Spinal cord (tissue), 10 donors: Measurements from ENCODE around the gene ABCE1. TPM values are rescaled to one million over a fixed set of nuclear protein-coding genes. Genes with fewer than 3 reads are reported as not detected.

Source experiments
- DNase-seq, 6 donors: peaks; one replicate each; pipeline versions ENCODE4 v3.0.0 to v3.0.0-alpha.2; 2013 to 2015; ENCODE audit warnings: low spot score in 6 of 6, low read depth in 4 of 6
- H3K27ac ChIP-seq: one replicate; pipeline ENCODE4 v1.5.1; 2013; ENCODE audit warnings: low read depth, low read length, control low read depth
- H3K27me3 ChIP-seq: one replicate; pipeline ENCODE4 v1.6.1; 2013; ENCODE audit warnings: low read length; ENCODE audit not compliant: control insufficient read depth, insufficient read depth
- H3K36me3 ChIP-seq: one replicate; pipeline ENCODE4 v1.6.1; 2013; ENCODE audit warnings: low read length; ENCODE audit not compliant: control insufficient read depth, insufficient read depth
- H3K4me1 ChIP-seq: one replicate; pipeline ENCODE4 v1.6.1; 2013; ENCODE audit warnings: low read length; ENCODE audit not compliant: control insufficient read depth, insufficient read depth
- H3K4me3 ChIP-seq: one replicate; pipeline ENCODE4 v1.5.1; 2013; ENCODE audit warnings: low read depth, low read length, control low read depth
- H3K9me3 ChIP-seq: one replicate; pipeline ENCODE4 v1.6.1; 2013; ENCODE audit warnings: low read length; ENCODE audit not compliant: control insufficient read depth, insufficient read depth
- WGBS: methylation state at CpG from one replicate; pipeline ENCODE4 v1.1.5; 2013; ENCODE audit warnings: missing lambda C conversion rate; ENCODE audit not compliant: insufficient coverage; 5-methylcytosine and 5-hydroxymethylcytosine counted together
- polyA plus RNA-seq, 2 donors: library from polyadenylated mRNA; unstranded; fragments of 120-200 nt; gene quantifications; one replicate each; pipeline ENCODE4 v1.2.1, GENCODE V29; 2013; ENCODE audit not compliant: insufficient read length in 2 of 2
- small RNA-seq: library from RNA; depleted of rRNA; stranded (forward); fragments of <200 nt; gene quantifications from one replicate; pipeline ENCODE3, GENCODE V24; 2014; ENCODE audit warnings: low replicate concordance
- total RNA-seq, 2 donors: library from RNA; depleted of rRNA in 1 of 2; stranded (reverse); fragments of 120-200 nt in 1 of 2; fragments of >200 nt in 1 of 2; gene quantifications; one replicate each; pipeline versions ENCODE4 v1.2.3 to v1.2.4, GENCODE V29; 2013 to 2014
- donor health status: healthy.

Gene ABCE1
- total and polyA plus RNA-seq, 4 donors: 50.4 to 117 (median 74.0) TPM

DNA sequence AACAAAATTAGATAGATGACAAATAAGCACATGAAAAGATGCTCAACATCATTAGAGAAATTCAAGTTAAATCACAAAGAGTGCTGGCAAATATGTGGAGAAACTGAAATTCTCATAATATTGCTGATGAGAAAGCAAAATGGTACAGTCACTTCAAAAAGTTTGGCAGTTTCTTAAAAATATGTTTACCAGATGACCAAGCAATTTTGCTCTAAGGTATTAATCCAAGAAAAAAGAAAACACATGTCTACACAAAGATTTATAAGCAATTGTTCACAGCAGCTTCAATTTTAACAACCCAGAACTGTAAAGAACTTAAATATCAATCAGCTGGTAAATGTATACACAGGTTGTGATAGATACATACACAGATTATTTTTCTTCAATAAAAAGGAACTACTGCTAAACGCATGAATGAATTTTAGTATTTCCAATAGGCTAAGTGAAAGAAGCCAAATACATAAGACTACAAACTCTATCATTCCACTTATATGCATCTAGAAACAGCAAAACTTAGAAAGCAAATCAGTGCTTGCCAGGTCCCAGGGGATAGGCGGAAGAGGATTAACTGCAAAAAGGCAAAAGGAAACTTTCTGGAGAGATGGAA lies 70.6 kb downstream of the ABCE1 start:
- Histone ChIP-seq H3K27me3 (no peaks in the 10 kb centered on the region), H3K9me3 (no peaks in the 10 kb centered on the region), H3K27ac (no peak overlapping the region), H3K4me3 (no peak overlapping the region), H3K36me3 (peaks cover 16% of the 10 kb centered on the region), H3K4me1 (no peaks in the 10 kb centered on the region)
- no peak for DNase-seq
- WGBS: 83% methylated on average over 1 of the region's 2 CpGs

DNA sequence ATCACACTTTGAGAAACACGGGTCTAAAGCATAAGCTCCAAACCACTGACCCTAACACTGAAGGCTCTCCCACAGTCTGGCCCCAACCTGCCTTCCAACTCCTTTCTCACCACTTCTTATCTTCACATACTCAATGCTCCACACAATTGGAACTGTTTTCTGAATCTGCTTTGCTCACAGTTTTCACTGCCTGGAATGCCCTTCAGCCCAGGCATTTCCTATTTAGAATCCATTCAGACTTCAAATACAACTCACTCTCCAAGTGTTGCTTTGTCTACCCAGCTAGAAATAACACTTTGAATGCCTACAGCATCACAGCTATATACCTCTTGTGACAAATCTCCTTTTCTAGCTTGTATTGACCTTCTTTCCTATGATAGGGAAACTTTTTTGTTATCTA lies 72.1 kb downstream of the ABCE1 start:
- Histone ChIP-seq H3K4me3 (no peak overlapping the region), H3K36me3 (peaks cover 21% of the 10 kb centered on the region), H3K27me3 (no peaks in the 10 kb centered on the region), H3K4me1 (no peaks in the 10 kb centered on the region), H3K27ac (no peak overlapping the region), H3K9me3 (no peaks in the 10 kb centered on the region)
- no peak for DNase-seq
- 100% methylated on average over 1 of the region's 1 CpG for WGBS

DNA sequence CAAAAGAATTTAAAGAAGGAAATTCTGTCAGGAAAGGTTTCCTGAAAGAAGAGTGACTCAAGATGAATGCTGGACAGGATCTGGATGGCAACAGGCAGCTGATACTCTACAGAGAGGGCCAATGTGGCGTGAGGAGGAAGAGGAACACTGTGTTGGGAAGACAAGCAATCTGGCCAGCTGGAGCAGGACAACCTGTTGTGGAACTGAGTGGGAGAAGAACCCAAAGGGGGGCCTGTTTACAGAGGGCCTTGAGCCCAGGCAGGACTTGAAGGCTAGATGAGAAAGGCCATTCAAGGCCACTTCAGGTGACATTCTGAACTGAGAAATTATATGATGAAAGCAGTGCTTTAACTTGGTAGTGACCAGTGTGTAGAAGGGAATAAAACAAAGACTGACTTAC lies 73.8 kb downstream of the ABCE1 start:
- Histone ChIP-seq H3K36me3 (peaks cover 19% of the 10 kb centered on the region), H3K4me3 (no peak overlapping the region)
- WGBS: 83% methylated on average over 1 of the region's 1 CpG

DNA sequence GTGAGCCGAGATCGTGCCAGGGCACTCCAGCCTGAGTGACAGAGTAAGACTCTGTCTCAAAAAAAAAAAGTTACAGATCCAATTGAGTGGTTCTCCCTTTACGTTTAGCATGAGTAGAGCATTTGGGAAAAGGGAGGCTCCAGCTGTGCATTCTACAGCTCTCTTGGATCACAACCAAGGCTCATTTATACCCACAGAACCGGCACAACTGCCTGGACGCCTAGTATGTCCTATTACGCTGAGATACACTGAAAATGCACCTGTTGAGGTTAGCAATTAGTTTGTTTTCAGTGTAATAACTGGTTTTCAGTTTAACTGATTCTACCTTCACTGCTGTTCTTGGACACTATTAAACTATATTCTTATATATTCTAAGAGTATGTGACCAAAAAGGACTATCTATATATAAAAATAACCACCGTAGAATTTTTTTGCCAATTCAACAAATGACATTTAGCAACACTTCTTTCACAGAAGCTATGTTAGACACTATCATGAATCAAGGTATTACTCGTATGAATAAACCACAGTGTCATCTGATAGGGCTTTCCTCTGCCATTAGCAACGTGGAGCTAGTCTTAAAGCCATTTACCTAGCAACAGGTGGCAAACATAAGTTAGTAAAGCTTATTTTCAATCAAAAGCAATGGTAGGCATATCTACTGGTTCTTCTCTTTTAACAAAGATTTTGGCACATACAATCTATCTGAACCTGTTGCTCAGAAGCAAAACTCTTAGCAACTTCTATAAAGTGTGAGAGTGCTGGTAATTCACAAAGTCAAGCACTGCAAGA lies 78.7 kb downstream of the ABCE1 start:
- no peak overlapping the region for H3K4me3 ChIP-seq
- H3K27me3 ChIP-seq: no peaks in the 10 kb centered on the region
- peaks cover 5% of the 10 kb centered on the region for H3K4me1 ChIP-seq
- H3K36me3 ChIP-seq: peaks cover 10% of the 10 kb centered on the region
- 77% methylated on average over 3 of the region's 9 CpGs for WGBS
- no peaks in the 10 kb centered on the region for H3K9me3 ChIP-seq
- DNase-seq: no peak
- no peak overlapping the region for H3K27ac ChIP-seq

More for the DNA sequence above, 73.8 kb downstream of the ABCE1 start:
- DNase-seq: no peak
- no peaks in the 10 kb centered on the region for H3K4me1 ChIP-seq
- no peaks in the 10 kb centered on the region for H3K27me3 ChIP-seq
- no peaks in the 10 kb centered on the region for H3K9me3 ChIP-seq
- H3K27ac ChIP-seq: no peak overlapping the region

DNA sequence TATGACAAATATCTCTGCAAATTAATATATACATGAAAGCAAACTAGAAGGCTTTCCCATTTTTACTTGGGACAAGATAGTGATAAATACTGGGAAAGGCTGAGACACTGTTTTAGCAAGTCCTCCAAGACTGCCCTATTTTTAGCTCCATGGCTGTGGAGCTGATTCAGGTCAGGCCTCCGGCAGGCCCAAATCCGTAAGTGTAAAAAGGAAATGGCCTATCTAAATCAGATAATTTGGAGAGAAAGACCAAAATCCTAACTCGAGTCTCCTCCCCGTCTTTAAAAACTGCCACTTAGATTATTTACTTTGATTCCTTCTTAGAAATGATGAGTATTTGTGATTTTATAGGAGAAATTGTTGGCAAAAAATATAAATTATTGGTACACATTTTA lies 79.4 kb downstream of the ABCE1 start:
- WGBS: no CpG with 5 or more reads among the region's 4 CpGs
- Histone ChIP-seq H3K4me3 (no peak overlapping the region), H3K9me3 (no peaks in the 10 kb centered on the region), H3K36me3 (peaks cover 10% of the 10 kb centered on the region), H3K27me3 (no peaks in the 10 kb centered on the region), H3K27ac (peak overlapping the region; percentile 4), H3K4me1 (peaks cover 5% of the 10 kb centered on the region)
- no peak for DNase-seq

DNA sequence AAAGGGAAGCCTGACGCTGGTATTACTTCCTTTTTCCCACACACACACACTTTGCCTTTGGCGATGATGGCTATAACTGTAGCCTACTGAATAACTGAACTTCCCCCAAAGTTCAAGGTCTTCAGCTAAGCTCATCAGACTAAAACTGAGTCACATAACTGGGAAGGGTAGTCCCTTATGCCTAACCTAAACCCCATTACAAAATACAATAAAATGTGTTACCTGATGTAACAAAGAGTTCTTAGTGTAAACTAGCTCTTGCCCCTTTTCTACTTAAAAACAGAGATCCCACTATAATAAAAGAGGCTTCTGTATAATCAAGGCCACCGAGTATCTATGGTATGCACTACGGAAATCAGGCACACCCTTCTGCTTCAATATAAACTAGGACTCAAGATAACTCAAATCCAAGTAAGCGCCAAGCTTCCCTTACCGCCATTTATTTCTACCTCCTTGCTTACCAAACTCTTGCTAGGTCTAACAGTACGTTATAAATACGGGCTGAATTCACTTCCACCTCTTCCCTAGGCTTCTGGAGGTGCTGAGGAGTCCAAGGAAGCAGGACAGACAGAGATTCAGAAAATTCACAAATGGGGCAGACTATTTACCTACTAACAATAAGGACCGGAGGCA lies 79.9 kb downstream of the ABCE1 start:
- DNase-seq: peak in 2 of 6 donors; percentile 6 to 14
- Histone ChIP-seq H3K27ac (peak overlapping the region; percentile 71), H3K4me1 (peaks cover 5% of the 10 kb centered on the region), H3K9me3 (no peaks in the 10 kb centered on the region), H3K4me3 (peak overlapping the region; percentile 71), H3K36me3 (peaks cover 9% of the 10 kb centered on the region), H3K27me3 (no peaks in the 10 kb centered on the region)
- WGBS: 23% methylated on average over 6 of the region's 9 CpGs

DNA sequence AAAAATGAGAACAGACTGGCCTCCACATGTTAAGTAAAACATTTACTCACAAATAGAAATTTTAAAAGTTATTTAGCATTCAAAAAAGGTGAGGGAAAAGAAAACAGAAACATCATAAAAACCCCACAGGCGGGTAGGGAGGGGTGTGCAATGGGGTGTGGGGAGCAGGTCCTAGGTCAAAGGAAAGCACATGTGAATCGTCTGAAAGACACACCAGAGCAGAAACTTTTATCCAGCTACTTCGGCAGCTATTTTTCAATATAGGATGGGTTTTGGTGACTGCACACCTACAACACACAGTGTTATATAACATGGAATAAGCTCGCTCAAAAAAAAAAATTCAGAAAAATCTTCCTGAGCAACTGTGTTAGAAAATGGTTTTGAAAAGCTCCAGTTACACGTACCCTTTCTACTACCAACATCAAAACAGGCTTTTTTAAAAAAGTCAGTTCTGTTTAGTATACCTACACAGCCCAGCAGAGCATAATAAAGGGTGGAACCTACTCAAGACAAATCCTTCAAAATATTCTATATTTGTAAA lies 80.7 kb downstream of the ABCE1 start:
- H3K27me3 ChIP-seq: no peaks in the 10 kb centered on the region
- H3K27ac ChIP-seq: peak overlapping the region; percentile 84
- H3K4me1 ChIP-seq: peaks cover 5% of the 10 kb centered on the region
- H3K4me3 ChIP-seq: peak overlapping the region; percentile 71
- no CpG with 5 or more reads among the region's 5 CpGs for WGBS
- no peaks in the 10 kb centered on the region for H3K9me3 ChIP-seq
- DNase-seq: no peak
- peaks cover 4% of the 10 kb centered on the region for H3K36me3 ChIP-seq

Small RNA genes lying within 50 kb of the gene (small RNA-seq; reads per million reads assigned to genes)
- gene RF00019: not detected

Other genes starting within 250 kb of the ABCE1 start
- gene ANAPC10, start 115 bp upstream of the ABCE1 start, total RNA-seq: 10 to 100 TPM; 37.0 to 44.4 TPM
- 10 to 100 TPM; 19.8 to 23.0 TPM for gene ANAPC10, start 115 bp upstream of the ABCE1 start, polyA plus RNA-seq
- gene OTUD4, start 82.3 kb downstream of the ABCE1 start, total RNA-seq: 10 to 100 TPM; 24.0 to 40.3 TPM
- 10 to 100 TPM; 23.1 to 28.0 TPM for gene OTUD4, start 82.3 kb downstream of the ABCE1 start, polyA plus RNA-seq